HEK293 (cell line): ENCODE data around the gene SCGB1C1.

Experiments
- ATF2 ChIP-seq: fragments of 450-650 bp; formaldehyde crosslinking; IDR thresholded peaks from 2 replicates; pipeline ENCODE4 v1.5.1; 2016; ENCODE audit warnings: missing biosample characterization, missing genetic modification characterization, low read depth
- KLF8 ChIP-seq: fragments of 450-650 bp; formaldehyde crosslinking; IDR thresholded peaks from 2 replicates; pipeline ENCODE4 v1.5.1; 2016; ENCODE audit warnings: missing biosample characterization, missing genetic modification characterization
- ZBTB11 ChIP-seq: fragments of 450-650 bp; formaldehyde crosslinking; conservative IDR thresholded peaks from 2 replicates; pipeline ENCODE4 v1.5.1; 2016; ENCODE audit warnings: low read depth, missing biosample characterization, missing genetic modification characterization
- ZNF138 ChIP-seq: fragments of 450-650 bp; formaldehyde crosslinking; IDR thresholded peaks from 2 replicates; pipeline ENCODE4 v1.5.1; 2016; ENCODE audit warnings: missing biosample characterization, missing genetic modification characterization, borderline replicate concordance
- ZNF214 ChIP-seq: fragments of 450-650 bp; formaldehyde crosslinking; IDR thresholded peaks from 2 replicates; pipeline ENCODE4 v1.5.1; 2017; ENCODE audit warnings: missing biosample characterization, mild to moderate bottlenecking, missing genetic modification characterization, borderline replicate concordance
- ZNF248 ChIP-seq: fragments of 450-650 bp; formaldehyde crosslinking; IDR thresholded peaks from 2 replicates; pipeline ENCODE4 v1.5.1; 2017; ENCODE audit warnings: missing biosample characterization, missing genetic modification characterization
- ZNF274 ChIP-seq, 2 experiments: fragments of 200-500 bp in 1 of 2; fragments of 450-650 bp in 1 of 2; sonication (Bioruptor generic) in 1 of 2; formaldehyde crosslinking in 1 of 2; IDR thresholded peaks; 2 replicates each; pipeline versions ENCODE4 v1.5.1 to v1.6.1; 2014 to 2016; ENCODE audit warnings: borderline replicate concordance in 1 of 2, inconsistent platforms in 1 of 2, low read length in 1 of 2, missing biosample characterization in 1 of 2, missing genetic modification characterization in 1 of 2
- ZXDB ChIP-seq: fragments of 450-650 bp; formaldehyde crosslinking; IDR thresholded peaks from 2 replicates; pipeline ENCODE4 v1.5.1; 2016; ENCODE audit warnings: missing biosample characterization, missing genetic modification characterization
- TF ChIP-seq, protein P1 (sequence below): fragments of 450-650 bp; formaldehyde crosslinking; IDR thresholded peaks from 2 replicates; pipeline ENCODE4 v1.5.1; 2016; ENCODE audit warnings: missing biosample characterization, missing genetic modification characterization
- TF ChIP-seq, protein P2 (sequence below): fragments of 450-650 bp; formaldehyde crosslinking; IDR thresholded peaks from 2 replicates; pipeline ENCODE4 v1.5.1; 2016; ENCODE audit warnings: missing biosample characterization, missing genetic modification characterization
- TF ChIP-seq, protein P3 (sequence below): fragments of 450-650 bp; formaldehyde crosslinking; IDR thresholded peaks from 2 replicates; pipeline ENCODE4 v1.5.1; 2016; ENCODE audit warnings: missing biosample characterization, missing genetic modification characterization, borderline replicate concordance

DNA sequence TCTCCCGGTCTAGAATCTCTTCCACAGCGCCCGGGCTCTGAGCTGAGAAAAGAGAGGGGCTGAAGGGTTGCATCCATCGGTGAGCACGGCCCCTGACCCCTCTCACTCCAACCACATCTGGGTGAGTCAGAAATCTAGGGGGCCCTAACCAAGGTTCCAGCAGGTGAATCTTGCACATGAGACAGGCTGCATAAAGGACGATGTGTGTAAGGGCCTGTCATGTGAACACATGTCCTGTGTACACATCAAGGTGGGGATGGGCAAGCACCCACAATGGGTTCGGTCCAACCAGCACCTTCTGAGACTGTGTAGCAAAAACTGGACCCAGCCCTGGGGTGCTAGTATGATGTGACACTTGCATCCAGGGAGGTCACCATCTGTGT, 13.1 kb downstream of the SCGB1C1 start:
- no peak for TF ChIP-seq ZNF248 (tag by site-specific recombination)
- TF ChIP-seq, protein P1, sequence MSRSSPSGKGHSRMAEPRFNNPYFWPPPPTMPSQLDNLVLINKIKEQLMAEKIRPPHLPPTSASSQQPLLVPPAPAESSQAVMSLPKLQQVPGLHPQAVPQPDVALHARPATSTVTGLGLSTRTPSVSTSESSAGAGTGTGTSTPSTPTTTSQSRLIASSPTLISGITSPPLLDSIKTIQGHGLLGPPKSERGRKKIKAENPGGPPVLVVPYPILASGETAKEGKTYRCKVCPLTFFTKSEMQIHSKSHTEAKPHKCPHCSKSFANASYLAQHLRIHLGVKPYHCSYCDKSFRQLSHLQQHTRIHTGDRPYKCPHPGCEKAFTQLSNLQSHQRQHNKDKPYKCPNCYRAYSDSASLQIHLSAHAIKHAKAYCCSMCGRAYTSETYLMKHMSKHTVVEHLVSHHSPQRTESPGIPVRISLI (tag by site-specific recombination): no peak
- TF ChIP-seq ZNF138 (tag by site-specific recombination): no peak
- no peak for TF ChIP-seq ZXDB (tag by site-specific recombination)
- TF ChIP-seq, protein P2, sequence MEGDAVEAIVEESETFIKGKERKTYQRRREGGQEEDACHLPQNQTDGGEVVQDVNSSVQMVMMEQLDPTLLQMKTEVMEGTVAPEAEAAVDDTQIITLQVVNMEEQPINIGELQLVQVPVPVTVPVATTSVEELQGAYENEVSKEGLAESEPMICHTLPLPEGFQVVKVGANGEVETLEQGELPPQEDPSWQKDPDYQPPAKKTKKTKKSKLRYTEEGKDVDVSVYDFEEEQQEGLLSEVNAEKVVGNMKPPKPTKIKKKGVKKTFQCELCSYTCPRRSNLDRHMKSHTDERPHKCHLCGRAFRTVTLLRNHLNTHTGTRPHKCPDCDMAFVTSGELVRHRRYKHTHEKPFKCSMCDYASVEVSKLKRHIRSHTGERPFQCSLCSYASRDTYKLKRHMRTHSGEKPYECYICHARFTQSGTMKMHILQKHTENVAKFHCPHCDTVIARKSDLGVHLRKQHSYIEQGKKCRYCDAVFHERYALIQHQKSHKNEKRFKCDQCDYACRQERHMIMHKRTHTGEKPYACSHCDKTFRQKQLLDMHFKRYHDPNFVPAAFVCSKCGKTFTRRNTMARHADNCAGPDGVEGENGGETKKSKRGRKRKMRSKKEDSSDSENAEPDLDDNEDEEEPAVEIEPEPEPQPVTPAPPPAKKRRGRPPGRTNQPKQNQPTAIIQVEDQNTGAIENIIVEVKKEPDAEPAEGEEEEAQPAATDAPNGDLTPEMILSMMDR (tag by site-specific recombination): no peak
- TF ChIP-seq ZNF274 (IDR thresholded peaks at IDR 0.05; ENCODE audit: low read length): no peak
- TF ChIP-seq ZNF274 (tag by site-specific recombination; IDR thresholded peaks at IDR 0.05; ENCODE audit: borderline replicate concordance): no peak
- TF ChIP-seq, protein P3, sequence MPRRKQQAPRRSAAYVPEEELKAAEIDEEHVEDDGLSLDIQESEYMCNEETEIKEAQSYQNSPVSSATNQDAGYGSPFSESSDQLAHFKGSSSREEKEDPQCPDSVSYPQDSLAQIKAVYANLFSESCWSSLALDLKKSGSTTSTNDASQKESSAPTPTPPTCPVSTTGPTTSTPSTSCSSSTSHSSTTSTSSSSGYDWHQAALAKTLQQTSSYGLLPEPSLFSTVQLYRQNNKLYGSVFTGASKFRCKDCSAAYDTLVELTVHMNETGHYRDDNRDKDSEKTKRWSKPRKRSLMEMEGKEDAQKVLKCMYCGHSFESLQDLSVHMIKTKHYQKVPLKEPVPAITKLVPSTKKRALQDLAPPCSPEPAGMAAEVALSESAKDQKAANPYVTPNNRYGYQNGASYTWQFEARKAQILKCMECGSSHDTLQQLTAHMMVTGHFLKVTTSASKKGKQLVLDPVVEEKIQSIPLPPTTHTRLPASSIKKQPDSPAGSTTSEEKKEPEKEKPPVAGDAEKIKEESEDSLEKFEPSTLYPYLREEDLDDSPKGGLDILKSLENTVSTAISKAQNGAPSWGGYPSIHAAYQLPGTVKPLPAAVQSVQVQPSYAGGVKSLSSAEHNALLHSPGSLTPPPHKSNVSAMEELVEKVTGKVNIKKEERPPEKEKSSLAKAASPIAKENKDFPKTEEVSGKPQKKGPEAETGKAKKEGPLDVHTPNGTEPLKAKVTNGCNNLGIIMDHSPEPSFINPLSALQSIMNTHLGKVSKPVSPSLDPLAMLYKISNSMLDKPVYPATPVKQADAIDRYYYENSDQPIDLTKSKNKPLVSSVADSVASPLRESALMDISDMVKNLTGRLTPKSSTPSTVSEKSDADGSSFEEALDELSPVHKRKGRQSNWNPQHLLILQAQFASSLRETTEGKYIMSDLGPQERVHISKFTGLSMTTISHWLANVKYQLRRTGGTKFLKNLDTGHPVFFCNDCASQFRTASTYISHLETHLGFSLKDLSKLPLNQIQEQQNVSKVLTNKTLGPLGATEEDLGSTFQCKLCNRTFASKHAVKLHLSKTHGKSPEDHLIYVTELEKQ (tag by site-specific recombination): no peak
- no peak for TF ChIP-seq ZNF214 (tag by site-specific recombination)
- TF ChIP-seq ZBTB11: no peak
- TF ChIP-seq ATF2: no peak
- no peak for TF ChIP-seq KLF8
